ENCODE results near the gene PFKFB3.

PFKFB3 gene

GRCh38 chr10:6198171-6198570, 4.6 kb upstream of the PFKFB3 start:
- no peak for TF ChIP-seq MAX (IDR thresholded peaks at IDR 0.05)
- TF ChIP-seq USF1 (IDR thresholded peaks at IDR 0.05) = no peak
- TF ChIP-seq REST (IDR thresholded peaks at IDR 0.05; ENCODE audit: low read depth) = no peak

- TF ChIP-seq TEAD4 (IDR thresholded peaks at IDR 0.05) (no peak), MAX (IDR thresholded peaks at IDR 0.05) (no peak), REST (IDR thresholded peaks at IDR 0.05; ENCODE audit: low read depth) (no peak), CREB1 (IDR thresholded peaks at IDR 0.05; ENCODE audit: low read depth) (no peak), ZBTB7A (IDR thresholded peaks at IDR 0.05; ENCODE audit: low read depth) (no peak), RAD21 (IDR thresholded peaks at IDR 0.05; ENCODE audit: low read depth) (no peak), USF1 (IDR thresholded peaks at IDR 0.05) (no peak), NFIC (IDR thresholded peaks at IDR 0.05) (no peak), CEBPB (IDR thresholded peaks at IDR 0.05) (no peak)
These were observed 3.5 kb upstream of the PFKFB3 start for GRCh38 chr10:6199131-6199733.

- no peak for TF ChIP-seq CREB1 (IDR thresholded peaks at IDR 0.05; ENCODE audit: low read depth)
- TF ChIP-seq TAF1 (IDR thresholded peaks at IDR 0.05; ENCODE audit: low read depth) = no peak
- no peak for TF ChIP-seq TEAD4 (IDR thresholded peaks at IDR 0.05)
- TF ChIP-seq MAX (IDR thresholded peaks at IDR 0.05) = no peak
- no peak for TF ChIP-seq TCF12 (IDR thresholded peaks at IDR 0.05; ENCODE audit: low read depth)
- TF ChIP-seq CEBPB (IDR thresholded peaks at IDR 0.05) = no peak
- TF ChIP-seq EP300 (IDR thresholded peaks at IDR 0.05; ENCODE audit: borderline replicate concordance) = no peak
- no peak for TF ChIP-seq EGR1 (IDR thresholded peaks at IDR 0.05)
- no peak for TF ChIP-seq USF1 (IDR thresholded peaks at IDR 0.05)
- no peak for TF ChIP-seq RAD21 (IDR thresholded peaks at IDR 0.05; ENCODE audit: low read depth)
- TF ChIP-seq REST (IDR thresholded peaks at IDR 0.05; ENCODE audit: low read depth) = no peak
- TF ChIP-seq NFIC (IDR thresholded peaks at IDR 0.05) = no peak
- TF ChIP-seq FOXM1 (IDR thresholded peaks at IDR 0.05; ENCODE audit: borderline replicate concordance, low read depth) = no peak
These were observed 2.3 kb upstream of the PFKFB3 start for GRCh38 chr10:6200440-6200733.

- 0 out of 2 replicates have a peak, but pooled peaks have one; percentile 35 for TF ChIP-seq MAX (IDR thresholded peaks at IDR 0.05)
- TF ChIP-seq TEAD4 (IDR thresholded peaks at IDR 0.05) = no peak
- no peak for TF ChIP-seq YY1 (IDR thresholded peaks at IDR 0.05; ENCODE audit: low read depth)
- TF ChIP-seq USF1 (IDR thresholded peaks at IDR 0.05) = no peak
- no peak for TF ChIP-seq RAD21 (IDR thresholded peaks at IDR 0.05; ENCODE audit: low read depth)
- no peak for TF ChIP-seq CREB1 (IDR thresholded peaks at IDR 0.05; ENCODE audit: low read depth)
- TF ChIP-seq REST (IDR thresholded peaks at IDR 0.05; ENCODE audit: low read depth) = no peak
- 0 out of 2 replicates have a peak, but pooled peaks have one; percentile 4 for TF ChIP-seq TAF1 (IDR thresholded peaks at IDR 0.05; ENCODE audit: low read depth)
These were observed 1.8 kb upstream of the PFKFB3 start for GRCh38 chr10:6200734-6201515.
